HCT116 (cell line): ENCODE data around the gene PRSS36. TPM values are rescaled to one million over a fixed set of nuclear protein-coding genes. Genes with fewer than 3 reads are reported as not detected.

Experiments
- ATAC-seq: fragments of 200-7000 bp; cut with Tn5 transposase; 2 replicates; pipeline ENCODE4 v1.9.1; 2020; ENCODE audit warnings: mild to moderate bottlenecking, moderate library complexity
- BruUV-seq: library from RNA; stranded (reverse); fragments of 400-500 nt; replicated peaks from 2 replicates; lab custom pipeline; 2021; lab: Mats Ljungman, UMichigan
- CTCF ChIA-PET: fragments of 300-600 bp; sonication (Branson Sonifier 250); formaldehyde crosslinking; loops from one replicate; lab custom pipeline; 2021; ENCODE audit warnings: antibody characterized with exemption; lab: Charles Lee
- POLR2A ChIA-PET: fragments of 300-600, 350-600 bp; sonication (Branson Sonifier 250); formaldehyde crosslinking; loops from one replicate; lab custom pipeline; 2021; ENCODE audit warnings: antibody characterized with exemption; lab: Charles Lee
- RAD21 ChIA-PET, 2 experiments: fragments of 300-600 bp; sonication (Branson Sonifier 250); formaldehyde crosslinking; loops; one replicate each; lab custom pipeline; 2023; ENCODE audit warnings: low total read pairs in 2 of 2; ENCODE audit not compliant: uncharacterized antibody in 2 of 2, unreplicated experiment in 2 of 2, low non-redundant PET in 1 of 2; lab: Charles Lee
- DNase-seq: peaks from one replicate; pipeline ENCODE4 v3.0.0-alpha.2; 2010; ENCODE audit warnings: low read depth, low spot score
- H2AFZ ChIP-seq: fragments of 200-600 bp; shearing (Covaris generic), sonication (generic); 2 replicates; pipeline ENCODE4 v1.6.1; 2017; ENCODE audit warnings: low read depth, mixed run types, mixed read lengths, antibody characterized with exemption, low read length; ENCODE audit not compliant: poor library complexity, severe bottlenecking
- H3K27ac ChIP-seq: 2 replicates; pipeline ENCODE4 v1.5.1; 2012; ENCODE audit warnings: low read depth, low read length
- H3K27me3 ChIP-seq: fragments of 200-600 bp; sonication (generic); 2 replicates; pipeline ENCODE4 v1.6.1; 2016; ENCODE audit warnings: mixed run types, low read length, mixed read lengths; ENCODE audit not compliant: insufficient read depth
- H3K36me3 ChIP-seq, 2 experiments: fragments of 200-500 bp in 1 of 2; fragments of 200-600 bp in 1 of 2; sonication (Bioruptor generic) in 1 of 2; sonication (generic) in 1 of 2; 2 replicates each; pipeline versions ENCODE4 v1.5.1 to v1.6.1; 2014 to 2016; ENCODE audit warnings: low read length in 2 of 2, inconsistent platforms in 1 of 2, mixed read lengths in 1 of 2, mixed run types in 1 of 2; ENCODE audit not compliant: insufficient read depth in 2 of 2, control insufficient read depth in 1 of 2
- H3K4me1 ChIP-seq, 2 experiments: fragments of 200-600 bp in 1 of 2; sonication (generic) in 1 of 2; 2 replicates each; pipeline versions ENCODE4 v1.5.1 to v1.6.1; 2012 to 2017; ENCODE audit warnings: low read length in 2 of 2, inconsistent platforms in 1 of 2, mild to moderate bottlenecking in 1 of 2, mixed read lengths in 1 of 2, mixed run types in 1 of 2, moderate library complexity in 1 of 2; ENCODE audit not compliant: insufficient read depth in 2 of 2, control insufficient read depth in 1 of 2
- H3K4me2 ChIP-seq: fragments of 200-600 bp; sonication (generic); 2 replicates; pipeline ENCODE4 v1.6.1; 2017; ENCODE audit warnings: mixed run types, low read length, mixed read lengths
- H3K4me3 ChIP-seq, 2 experiments: fragments of 200-600 bp in 1 of 2; sonication (generic) in 1 of 2; replicated peaks in 1 of 2; 2 replicates each; pipeline ENCODE4 v1.5.1; 2011 to 2016; ENCODE audit warnings: low read length in 2 of 2, control low read depth in 1 of 2, low read depth in 1 of 2, mild to moderate bottlenecking in 1 of 2, mixed read lengths in 1 of 2, mixed run types in 1 of 2
- H3K79me2 ChIP-seq: fragments of 200-600 bp; sonication (generic); 2 replicates; pipeline ENCODE4 v1.6.1; 2017; ENCODE audit warnings: mild to moderate bottlenecking, mixed run types, low read length, moderate library complexity, mixed read lengths; ENCODE audit not compliant: insufficient read depth
- H3K9ac ChIP-seq: fragments of 200-600 bp; sonication (generic); 2 replicates; pipeline ENCODE4 v1.6.1; 2016; ENCODE audit warnings: low read length, mixed read lengths
- H3K9me2 ChIP-seq: fragments of 200-600 bp; sonication (generic), shearing (Covaris generic); 2 replicates; pipeline ENCODE4 v1.6.1; 2017; ENCODE audit warnings: mixed run types, mild to moderate bottlenecking, moderate library complexity; ENCODE audit not compliant: insufficient read depth
- H3K9me3 ChIP-seq, 2 experiments: fragments of 200-500 bp in 1 of 2; fragments of 200-600 bp in 1 of 2; sonication (Bioruptor generic) in 1 of 2; sonication (generic) in 1 of 2; 2 replicates each; pipeline ENCODE4 v1.6.1; 2014 to 2017; ENCODE audit warnings: low read length in 2 of 2, mixed read lengths in 2 of 2, inconsistent platforms in 1 of 2, low read depth in 1 of 2, mild to moderate bottlenecking in 1 of 2, mixed run types in 1 of 2, moderate library complexity in 1 of 2; ENCODE audit not compliant: control insufficient read depth in 1 of 2, insufficient read depth in 1 of 2
- H4K20me1 ChIP-seq: fragments of 200-600 bp; sonication (generic), shearing (Covaris generic); 2 replicates; pipeline ENCODE4 v1.6.1; 2017; ENCODE audit warnings: mixed run types, mild to moderate bottlenecking, moderate library complexity; ENCODE audit not compliant: insufficient read depth
- CBX3 ChIP-seq: IDR thresholded peaks from 2 replicates; pipeline ENCODE4 v1.6.1; 2012; ENCODE audit warnings: low read depth
- CEBPB ChIP-seq: IDR thresholded peaks from 2 replicates; pipeline ENCODE4 v1.6.1; 2012; ENCODE audit warnings: low read depth
- EGR1 ChIP-seq: IDR thresholded peaks from 2 replicates; pipeline ENCODE4 v1.6.1; 2012; ENCODE audit warnings: low read depth
- EZH2phosphoT487 ChIP-seq: fragments of 200-600 bp; IDR thresholded peaks from 2 replicates; pipeline ENCODE4 v1.6.1; 2018; ENCODE audit warnings: antibody characterized with exemption, borderline replicate concordance
- TCF7L2 ChIP-seq: IDR thresholded peaks from 2 replicates; pipeline ENCODE4 v1.7.0; 2011; ENCODE audit warnings: borderline replicate concordance, inconsistent platforms; ENCODE audit not compliant: insufficient read depth, insufficient read length; ENCODE audit errors: extremely low read depth
- ZFX ChIP-seq: fragments of 450-650 bp; IDR thresholded peaks from 2 replicates; pipeline ENCODE4 v1.6.1; 2017
- intact Hi-C: fragments of 100-400 bp; cut with micrococcal nuclease; formaldehyde crosslinking; loops from 2 replicates; pipeline ENCODE4 v1.10.0; 2022
- total RNA-seq: library from RNA; stranded (reverse); gene quantifications from one replicate; pipeline ENCODE4 v1.2.1, GENCODE V29; 2021; ENCODE audit not compliant: unreplicated experiment
- TF ChIP-seq, protein P1 (sequence below): IDR thresholded peaks from 2 replicates; pipeline ENCODE4 v1.6.1; 2011; ENCODE audit warnings: mild to moderate bottlenecking, low read length, moderate library complexity; ENCODE audit not compliant: insufficient replicate concordance; ENCODE audit errors: extremely low read depth
- TF ChIP-seq, protein P2 (sequence below), 3 experiments: fragments of 200-600 bp in 1 of 3; sonication (generic) in 1 of 3; IDR thresholded peaks in 2 of 3; conservative IDR thresholded peaks in 1 of 3; 2 replicates each; pipeline ENCODE4 v1.5.1; 2012 to 2017; ENCODE audit warnings: low read depth in 2 of 3, low read length in 2 of 3, antibody characterized with exemption in 1 of 3, borderline replicate concordance in 1 of 3, control low read depth in 1 of 3, mild to moderate bottlenecking in 1 of 3, mixed read lengths in 1 of 3, mixed run types in 1 of 3, moderate library complexity in 1 of 3; ENCODE audit not compliant: insufficient read depth in 1 of 3
- TF ChIP-seq, protein P3 (sequence below): IDR thresholded peaks from 2 replicates; pipeline ENCODE4 v1.6.1; 2012

PRSS36 gene
- total RNA-seq, 1 experiment from 2014 or later, result not detected

DNA sequence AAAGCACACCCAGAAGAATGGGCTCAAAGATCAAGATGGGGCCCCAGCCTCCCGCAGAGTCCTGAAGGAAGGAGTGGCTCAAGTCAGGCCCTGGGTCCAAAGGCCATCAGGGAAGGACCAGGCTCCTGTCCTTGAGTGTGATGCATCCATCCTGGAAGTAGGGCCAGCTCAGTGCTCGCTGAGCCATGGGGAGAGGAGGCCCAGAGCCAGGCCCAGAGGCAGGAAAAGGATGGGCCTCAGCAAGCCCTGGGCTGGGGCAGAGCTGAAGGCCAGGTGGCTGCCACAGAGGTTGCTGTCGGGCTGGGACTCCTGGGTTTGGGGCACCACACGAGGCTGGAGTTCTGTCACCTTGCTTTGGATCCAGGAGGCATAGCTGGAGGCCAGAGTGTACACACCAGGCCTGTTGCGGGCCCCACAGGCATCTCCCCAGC is 18.0 kb downstream of the PRSS36 start:
- ChIA-PET POLR2A (interaction anchor here (1.4 to 2.4 kb wide), 2 partner anchors 11 to 14 kb away, joined by 3 to 7 read pairs; partner anchors contain the start of gene KAT8), RAD21 (no interaction called here), CTCF (interaction anchor here (0.6 to 1.6 kb wide), 2 partner anchors 10 to 29 kb away, joined by 4 to 8 read pairs; no protein-coding TSS in a partner anchor)
- H3K27ac ChIP-seq, result no peak overlapping the region; the same call in 1 of the 2 replicates
- no peak overlapping the region for H3K9ac ChIP-seq
- H3K79me2 ChIP-seq, result peaks cover 7% of the 10 kb centered on the region; the same call in 1 of the 2 replicates
- ATAC-seq (no peak), DNase-seq (no peak)
- no TSS peak for BruUV-seq
- H3K4me2 ChIP-seq, result no peak overlapping the region
- H3K9me2 ChIP-seq, result no peaks in the 10 kb centered on the region
- intact Hi-C loops, result no loop called here
- H3K9me3 ChIP-seq, result no peaks in the 10 kb centered on the region
- no peaks in the 10 kb centered on the region for H4K20me1 ChIP-seq
- H3K27me3 ChIP-seq, result no peaks in the 10 kb centered on the region
- no peak overlapping the region for H2AFZ ChIP-seq
- no peak overlapping the region for H3K4me3 ChIP-seq
- peaks cover 8 to 14% of the 10 kb centered on the region in 2 experiments; a peak in 3 of 4 replicates for H3K36me3 ChIP-seq
- TF ChIP-seq, protein P1, sequence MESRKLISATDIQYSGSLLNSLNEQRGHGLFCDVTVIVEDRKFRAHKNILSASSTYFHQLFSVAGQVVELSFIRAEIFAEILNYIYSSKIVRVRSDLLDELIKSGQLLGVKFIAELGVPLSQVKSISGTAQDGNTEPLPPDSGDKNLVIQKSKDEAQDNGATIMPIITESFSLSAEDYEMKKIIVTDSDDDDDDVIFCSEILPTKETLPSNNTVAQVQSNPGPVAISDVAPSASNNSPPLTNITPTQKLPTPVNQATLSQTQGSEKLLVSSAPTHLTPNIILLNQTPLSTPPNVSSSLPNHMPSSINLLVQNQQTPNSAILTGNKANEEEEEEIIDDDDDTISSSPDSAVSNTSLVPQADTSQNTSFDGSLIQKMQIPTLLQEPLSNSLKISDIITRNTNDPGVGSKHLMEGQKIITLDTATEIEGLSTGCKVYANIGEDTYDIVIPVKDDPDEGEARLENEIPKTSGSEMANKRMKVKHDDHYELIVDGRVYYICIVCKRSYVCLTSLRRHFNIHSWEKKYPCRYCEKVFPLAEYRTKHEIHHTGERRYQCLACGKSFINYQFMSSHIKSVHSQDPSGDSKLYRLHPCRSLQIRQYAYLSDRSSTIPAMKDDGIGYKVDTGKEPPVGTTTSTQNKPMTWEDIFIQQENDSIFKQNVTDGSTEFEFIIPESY, result no peak
- TF ChIP-seq ZFX, result no peak
- TF ChIP-seq, protein P2, sequence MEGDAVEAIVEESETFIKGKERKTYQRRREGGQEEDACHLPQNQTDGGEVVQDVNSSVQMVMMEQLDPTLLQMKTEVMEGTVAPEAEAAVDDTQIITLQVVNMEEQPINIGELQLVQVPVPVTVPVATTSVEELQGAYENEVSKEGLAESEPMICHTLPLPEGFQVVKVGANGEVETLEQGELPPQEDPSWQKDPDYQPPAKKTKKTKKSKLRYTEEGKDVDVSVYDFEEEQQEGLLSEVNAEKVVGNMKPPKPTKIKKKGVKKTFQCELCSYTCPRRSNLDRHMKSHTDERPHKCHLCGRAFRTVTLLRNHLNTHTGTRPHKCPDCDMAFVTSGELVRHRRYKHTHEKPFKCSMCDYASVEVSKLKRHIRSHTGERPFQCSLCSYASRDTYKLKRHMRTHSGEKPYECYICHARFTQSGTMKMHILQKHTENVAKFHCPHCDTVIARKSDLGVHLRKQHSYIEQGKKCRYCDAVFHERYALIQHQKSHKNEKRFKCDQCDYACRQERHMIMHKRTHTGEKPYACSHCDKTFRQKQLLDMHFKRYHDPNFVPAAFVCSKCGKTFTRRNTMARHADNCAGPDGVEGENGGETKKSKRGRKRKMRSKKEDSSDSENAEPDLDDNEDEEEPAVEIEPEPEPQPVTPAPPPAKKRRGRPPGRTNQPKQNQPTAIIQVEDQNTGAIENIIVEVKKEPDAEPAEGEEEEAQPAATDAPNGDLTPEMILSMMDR (IDR thresholded peaks at IDR 0.05 in 2 of 3, conservative IDR thresholded peaks at IDR 0.05 in 1 of 3; ENCODE audit: borderline replicate concordance in 1 of 3, insufficient read depth in 1 of 3, low read depth in 2 of 3, low read length in 2 of 3), result no peak
- TF ChIP-seq TCF7L2, result no peak
- TF ChIP-seq, protein P3, sequence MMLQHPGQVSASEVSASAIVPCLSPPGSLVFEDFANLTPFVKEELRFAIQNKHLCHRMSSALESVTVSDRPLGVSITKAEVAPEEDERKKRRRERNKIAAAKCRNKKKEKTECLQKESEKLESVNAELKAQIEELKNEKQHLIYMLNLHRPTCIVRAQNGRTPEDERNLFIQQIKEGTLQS, result no peak
- no peak for TF ChIP-seq EZH2phosphoT487
- no peak for TF ChIP-seq CEBPB
- TF ChIP-seq CBX3, result no peak
- TF ChIP-seq EGR1, result no peak
- H3K4me1 ChIP-seq, result peaks cover 29 to 45% of the 10 kb centered on the region in 2 experiments
